Measurements from ENCODE around the gene PRXL2A.
A peak's percentile ranks its signal among the peaks of the same experiment; 100 is the strongest.

PRXL2A gene

DNA sequence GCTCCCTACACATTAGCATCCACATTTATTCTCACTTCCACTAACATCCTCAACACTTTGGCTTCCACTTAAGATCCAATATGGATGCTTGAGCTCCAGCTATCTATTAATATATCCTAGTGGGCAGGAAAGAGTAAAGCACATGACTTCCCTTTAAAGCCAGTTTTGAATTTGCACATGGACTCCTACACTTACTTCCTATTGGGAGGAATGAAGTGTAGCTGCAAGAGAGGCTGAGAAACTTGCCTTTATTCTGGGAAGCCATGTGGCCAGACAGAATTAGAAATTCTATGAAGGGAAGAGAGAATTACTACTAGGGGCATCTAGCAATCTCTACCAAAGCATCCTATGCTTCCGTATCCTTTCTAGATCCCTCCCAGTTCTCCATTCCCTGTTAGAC is 42.8 kb downstream of the PRXL2A start (continued):
- TF ChIP-seq ZNF16 (tag by site-specific recombination; IDR thresholded peaks at IDR 0.05; ENCODE audit: low read depth) (no peak), ZNF157 (tag by site-specific recombination; IDR thresholded peaks at IDR 0.05) (no peak), PRDM1 (tag by site-specific recombination; IDR thresholded peaks at IDR 0.05) (no peak), BCL11A (tag by site-specific recombination; IDR thresholded peaks at IDR 0.05; ENCODE audit: low read depth) (no peak)
- TF ChIP-seq, protein P1, sequence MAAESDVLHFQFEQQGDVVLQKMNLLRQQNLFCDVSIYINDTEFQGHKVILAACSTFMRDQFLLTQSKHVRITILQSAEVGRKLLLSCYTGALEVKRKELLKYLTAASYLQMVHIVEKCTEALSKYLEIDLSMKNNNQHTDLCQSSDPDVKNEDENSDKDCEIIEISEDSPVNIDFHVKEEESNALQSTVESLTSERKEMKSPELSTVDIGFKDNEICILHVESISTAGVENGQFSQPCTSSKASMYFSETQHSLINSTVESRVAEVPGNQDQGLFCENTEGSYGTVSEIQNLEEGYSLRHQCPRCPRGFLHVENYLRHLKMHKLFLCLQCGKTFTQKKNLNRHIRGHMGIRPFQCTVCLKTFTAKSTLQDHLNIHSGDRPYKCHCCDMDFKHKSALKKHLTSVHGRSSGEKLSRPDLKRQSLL (tag by site-specific recombination; IDR thresholded peaks at IDR 0.05): no peak

DNA sequence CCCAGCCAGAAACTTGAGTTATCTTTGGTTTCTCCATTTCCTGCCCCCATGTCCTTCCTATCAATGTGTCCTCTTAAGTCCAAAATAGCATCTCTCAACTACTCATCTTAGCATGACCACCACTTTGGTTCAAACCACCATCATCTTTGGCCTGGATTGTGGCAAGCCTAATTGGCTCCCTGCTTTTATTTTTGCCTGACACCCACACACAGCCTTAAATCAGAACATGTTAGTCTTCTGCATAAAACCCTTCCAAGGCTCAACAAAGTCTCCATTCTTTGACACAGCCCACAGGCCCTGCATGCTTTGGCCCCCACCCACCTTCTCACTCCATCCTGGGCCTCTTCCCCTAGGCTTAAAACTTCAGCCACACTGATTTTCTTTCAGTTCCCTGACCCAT is 43.7 kb downstream of the PRXL2A start:
- TF ChIP-seq BCL11A (tag by site-specific recombination; IDR thresholded peaks at IDR 0.05; ENCODE audit: low read depth): no peak
- no peak for TF ChIP-seq ZSCAN30 (tag by site-specific recombination; IDR thresholded peaks at IDR 0.05)
- TF ChIP-seq EGR2 (tag by site-specific recombination; IDR thresholded peaks at IDR 0.05; ENCODE audit: low read depth): peak; percentile 65
- TF ChIP-seq GLI2 (tag by site-specific recombination; IDR thresholded peaks at IDR 0.05; ENCODE audit: borderline replicate concordance, low read depth): no peak
- peak; percentile 61 for TF ChIP-seq ZFHX2 (tag by site-specific recombination; conservative IDR thresholded peaks at IDR 0.05)
- H3K27ac ChIP-seq (ENCODE audit: extremely low read depth, low read depth, low read length): no peak overlapping the region
- CTCF ChIA-PET: interaction anchor here (0.6 to 5.5 kb wide), 5 partner anchors 8 to 473 kb away, joined by 3 to 45 read pairs (median 11); no protein-coding TSS in a partner anchor

DNA sequence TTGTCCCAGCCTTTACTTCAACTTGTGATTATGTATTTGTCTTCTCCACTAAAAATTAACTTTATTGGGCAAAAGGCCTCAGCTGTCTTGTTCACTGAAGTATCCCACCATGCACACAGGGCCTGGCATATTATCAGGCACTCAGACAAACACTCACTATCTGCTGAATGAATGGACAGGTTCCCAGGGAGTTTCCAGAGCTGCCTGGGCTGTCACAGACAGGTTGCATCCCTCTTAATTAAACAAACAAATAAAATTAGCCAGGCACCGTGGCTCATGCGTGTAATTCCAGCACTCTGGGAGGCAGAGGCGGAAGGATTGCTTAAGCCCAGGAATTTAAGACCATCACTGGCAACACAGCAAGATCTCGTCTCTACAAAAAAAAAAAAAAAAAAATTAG is 44.3 kb downstream of the PRXL2A start:
- TF ChIP-seq, protein P2, sequence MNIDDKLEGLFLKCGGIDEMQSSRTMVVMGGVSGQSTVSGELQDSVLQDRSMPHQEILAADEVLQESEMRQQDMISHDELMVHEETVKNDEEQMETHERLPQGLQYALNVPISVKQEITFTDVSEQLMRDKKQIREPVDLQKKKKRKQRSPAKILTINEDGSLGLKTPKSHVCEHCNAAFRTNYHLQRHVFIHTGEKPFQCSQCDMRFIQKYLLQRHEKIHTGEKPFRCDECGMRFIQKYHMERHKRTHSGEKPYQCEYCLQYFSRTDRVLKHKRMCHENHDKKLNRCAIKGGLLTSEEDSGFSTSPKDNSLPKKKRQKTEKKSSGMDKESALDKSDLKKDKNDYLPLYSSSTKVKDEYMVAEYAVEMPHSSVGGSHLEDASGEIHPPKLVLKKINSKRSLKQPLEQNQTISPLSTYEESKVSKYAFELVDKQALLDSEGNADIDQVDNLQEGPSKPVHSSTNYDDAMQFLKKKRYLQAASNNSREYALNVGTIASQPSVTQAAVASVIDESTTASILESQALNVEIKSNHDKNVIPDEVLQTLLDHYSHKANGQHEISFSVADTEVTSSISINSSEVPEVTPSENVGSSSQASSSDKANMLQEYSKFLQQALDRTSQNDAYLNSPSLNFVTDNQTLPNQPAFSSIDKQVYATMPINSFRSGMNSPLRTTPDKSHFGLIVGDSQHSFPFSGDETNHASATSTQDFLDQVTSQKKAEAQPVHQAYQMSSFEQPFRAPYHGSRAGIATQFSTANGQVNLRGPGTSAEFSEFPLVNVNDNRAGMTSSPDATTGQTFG (tag by site-specific recombination; IDR thresholded peaks at IDR 0.05; ENCODE audit: borderline replicate concordance): no peak
- TF ChIP-seq, protein P3, sequence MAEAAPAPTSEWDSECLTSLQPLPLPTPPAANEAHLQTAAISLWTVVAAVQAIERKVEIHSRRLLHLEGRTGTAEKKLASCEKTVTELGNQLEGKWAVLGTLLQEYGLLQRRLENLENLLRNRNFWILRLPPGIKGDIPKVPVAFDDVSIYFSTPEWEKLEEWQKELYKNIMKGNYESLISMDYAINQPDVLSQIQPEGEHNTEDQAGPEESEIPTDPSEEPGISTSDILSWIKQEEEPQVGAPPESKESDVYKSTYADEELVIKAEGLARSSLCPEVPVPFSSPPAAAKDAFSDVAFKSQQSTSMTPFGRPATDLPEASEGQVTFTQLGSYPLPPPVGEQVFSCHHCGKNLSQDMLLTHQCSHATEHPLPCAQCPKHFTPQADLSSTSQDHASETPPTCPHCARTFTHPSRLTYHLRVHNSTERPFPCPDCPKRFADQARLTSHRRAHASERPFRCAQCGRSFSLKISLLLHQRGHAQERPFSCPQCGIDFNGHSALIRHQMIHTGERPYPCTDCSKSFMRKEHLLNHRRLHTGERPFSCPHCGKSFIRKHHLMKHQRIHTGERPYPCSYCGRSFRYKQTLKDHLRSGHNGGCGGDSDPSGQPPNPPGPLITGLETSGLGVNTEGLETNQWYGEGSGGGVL (tag by site-specific recombination; IDR thresholded peaks at IDR 0.05): no peak
- TF ChIP-seq ZNF530 (tag by site-specific recombination; IDR thresholded peaks at IDR 0.05; ENCODE audit: low read depth) (no peak), ZNF214 (tag by site-specific recombination; IDR thresholded peaks at IDR 0.05; ENCODE audit: borderline replicate concordance) (no peak), ZNF626 (tag by site-specific recombination; IDR thresholded peaks at IDR 0.05) (no peak), ZNF132 (tag by site-specific recombination; IDR thresholded peaks at IDR 0.05; ENCODE audit: borderline replicate concordance) (no peak), MYNN (tag by site-specific recombination; IDR thresholded peaks at IDR 0.05; ENCODE audit: borderline replicate concordance) (no peak), TCF7L2 (IDR thresholded peaks at IDR 0.05; ENCODE audit: borderline replicate concordance, low read depth, low read length) (no peak), KLF10 (tag by site-specific recombination; IDR thresholded peaks at IDR 0.05) (no peak), ZNF248 (tag by site-specific recombination; IDR thresholded peaks at IDR 0.05) (no peak), ZNF2 (tag by site-specific recombination; IDR thresholded peaks at IDR 0.05) (no peak), ZNF292 (tag by site-specific recombination; IDR thresholded peaks at IDR 0.05; ENCODE audit: borderline replicate concordance, low read depth) (no peak), ZNF302 (tag by site-specific recombination; IDR thresholded peaks at IDR 0.05; ENCODE audit: low read depth) (no peak), ZNF776 (tag by site-specific recombination; IDR thresholded peaks at IDR 0.05; ENCODE audit: borderline replicate concordance) (no peak), GFI1B (tag by site-specific recombination; IDR thresholded peaks at IDR 0.05) (no peak), BCL11B (tag by site-specific recombination; IDR thresholded peaks at IDR 0.05; ENCODE audit: low read depth) (no peak), YY1 (tag by site-specific recombination; IDR thresholded peaks at IDR 0.05) (no peak), ZXDB (tag by site-specific recombination; IDR thresholded peaks at IDR 0.05) (no peak), ZNF571 (tag by site-specific recombination; IDR thresholded peaks at IDR 0.05) (no peak)
- TF ChIP-seq, protein P4, sequence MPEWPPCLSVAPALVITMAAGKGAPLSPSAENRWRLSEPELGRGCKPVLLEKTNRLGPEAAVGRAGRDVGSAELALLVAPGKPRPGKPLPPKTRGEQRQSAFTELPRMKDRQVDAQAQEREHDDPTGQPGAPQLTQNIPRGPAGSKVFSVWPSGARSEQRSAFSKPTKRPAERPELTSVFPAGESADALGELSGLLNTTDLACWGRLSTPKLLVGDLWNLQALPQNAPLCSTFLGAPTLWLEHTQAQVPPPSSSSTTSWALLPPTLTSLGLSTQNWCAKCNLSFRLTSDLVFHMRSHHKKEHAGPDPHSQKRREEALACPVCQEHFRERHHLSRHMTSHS (tag by site-specific recombination; IDR thresholded peaks at IDR 0.05): no peak
- ChIA-PET POLR2A (interaction anchor here (0.8 to 1.0 kb wide), 2 partner anchors 8 to 22 kb away, joined by 3 to 5 read pairs; no protein-coding TSS in a partner anchor), CTCF (interaction anchor here (1.4 to 1.9 kb wide), 3 partner anchors 8 to 472 kb away, joined by 3 to 13 read pairs (median 11); no protein-coding TSS in a partner anchor)
- no peaks in the 10 kb centered on the region; the same call in 1 of the 2 replicates for H3K4me1 ChIP-seq (ENCODE audit: control insufficient read depth, insufficient read depth, low read length)
- no peak overlapping the region for H3K27ac ChIP-seq (ENCODE audit: extremely low read depth, low read depth, low read length)
- no peaks in the 10 kb centered on the region for H3K36me3 ChIP-seq (ENCODE audit: control insufficient read depth in 2 of 2, insufficient read depth in 1 of 2, low read length in 2 of 2)
- no peaks in the 10 kb centered on the region for H3K9me3 ChIP-seq (ENCODE audit: control insufficient read depth, insufficient read depth, low read depth, low read length)
- H3K4me3 ChIP-seq (ENCODE audit: low read depth, low read length): no peak overlapping the region

More for the DNA sequence above, 43.7 kb downstream of the PRXL2A start:
- POLR2A ChIA-PET: no interaction called here
- H3K4me1 ChIP-seq (ENCODE audit: control insufficient read depth, insufficient read depth, low read length): no peaks in the 10 kb centered on the region; the same call in 1 of the 2 replicates
- H3K36me3 ChIP-seq (ENCODE audit: control insufficient read depth in 2 of 2, insufficient read depth in 1 of 2, low read length in 2 of 2): no peaks in the 10 kb centered on the region
- H3K4me3 ChIP-seq (ENCODE audit: low read depth, low read length): no peak overlapping the region
- no peaks in the 10 kb centered on the region for H3K9me3 ChIP-seq (ENCODE audit: control insufficient read depth, insufficient read depth, low read depth, low read length)
